ENCODE data around the gene ATP1A2. TPM values are rescaled to one million over a fixed set of nuclear protein-coding genes. Genes with fewer than 3 reads are reported as not detected.

The ATP1A2 gene
- total and polyA plus RNA-seq, 2 of the 8 experiments (the other 6 are each of a cell fraction or from before 2014, with no cell fraction given), result 39.7 to 40.8 TPM

DNA sequence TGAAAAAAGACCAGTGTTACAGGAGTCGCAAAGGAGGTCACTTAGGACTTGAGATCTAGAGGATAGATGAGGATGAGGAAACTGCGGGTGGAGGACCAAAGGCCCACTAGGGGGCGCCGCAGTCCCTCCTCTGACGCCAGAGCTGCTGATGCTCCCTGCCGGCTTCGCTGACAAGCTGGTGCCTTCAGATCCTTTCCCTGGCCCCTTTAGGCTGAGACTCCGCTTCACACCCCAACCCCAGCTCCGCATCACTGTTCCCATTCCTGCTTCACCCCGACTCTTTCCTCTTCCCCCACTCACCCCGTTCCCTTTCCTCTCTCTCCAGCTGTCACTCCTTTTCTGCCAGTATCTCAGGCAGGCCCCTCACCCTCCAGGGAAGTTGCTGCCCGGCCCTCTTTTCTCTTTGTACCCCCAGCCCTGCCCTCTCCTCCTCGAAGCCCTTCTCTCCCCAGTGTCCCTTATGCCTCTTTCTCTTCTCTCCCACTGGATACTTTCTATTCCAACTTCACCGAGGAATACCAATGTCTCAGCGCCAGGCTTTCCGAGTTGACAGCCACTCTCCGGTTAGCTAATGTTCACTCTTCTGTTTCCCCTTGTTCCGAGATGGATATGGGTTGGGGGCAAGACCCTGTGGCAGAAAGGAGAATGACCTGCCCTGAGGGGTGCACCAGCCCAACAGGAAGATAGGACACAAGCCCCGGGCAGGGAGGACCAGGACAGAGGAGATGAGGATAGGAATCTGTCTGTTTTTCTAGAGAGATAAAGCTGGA, 29.7 kb upstream of the ATP1A2 start:
- Histone ChIP-seq H3K14ac (ENCODE audit: insufficient read length) (no peak overlapping the region), H2BK20ac (ENCODE audit: low read length) (no peak overlapping the region), H3K9me3 (ENCODE audit: insufficient read depth in 2 of 2, low read depth in 1 of 2, low read length in 1 of 2) (peaks cover 0 to 4% of the 10 kb centered on the region in 2 experiments; a peak in 1 of 4 replicates), H3K23me2 (ENCODE audit: low read depth, low read length) (no peaks in the 10 kb centered on the region; the same call in 1 of the 2 replicates), H3K79me1 (ENCODE audit: low read depth, low read length) (no peaks in the 10 kb centered on the region; the same call in 1 of the 2 replicates), H4K8ac (ENCODE audit: extremely low read depth, insufficient read depth, low read length) (no peak overlapping the region), H2BK5ac (ENCODE audit: low read depth, low read length) (no peak overlapping the region), H3K79me2 (ENCODE audit: control insufficient read depth in 1 of 2, insufficient read depth in 2 of 2, low read length in 2 of 2) (no peaks in the 10 kb centered on the region), H2AK5ac (ENCODE audit: low read depth, low read length) (no peak overlapping the region), H2BK120ac (replicated peaks; ENCODE audit: low read depth, low read length) (no peak overlapping the region), H2AFZ (ENCODE audit: low read length) (no peak overlapping the region), H3K27me3 (replicated peaks in 1 of 4; ENCODE audit: control insufficient read depth in 3 of 4, extremely low read depth in 1 of 4, insufficient read depth in 3 of 4, low read length in 3 of 4) (peaks cover 0 to 35% (median 27%) of the 10 kb centered on the region in 4 experiments; a peak in 6 of 7 replicates), H4K91ac (replicated peaks; ENCODE audit: insufficient read length, low read length) (no peak overlapping the region), H3K18ac (ENCODE audit: extremely low read depth, low read length) (no peak overlapping the region), H2BK12ac (ENCODE audit: low read depth, low read length) (no peak overlapping the region), H3K4me1 (replicated peaks in 1 of 4; ENCODE audit: control insufficient read depth in 3 of 4, insufficient read depth in 4 of 4, low read length in 3 of 4) (peaks cover 0 to 5% (median 3%) of the 10 kb centered on the region in 4 experiments; a peak in 4 of 7 replicates), H3K56ac (replicated peaks; ENCODE audit: insufficient read length, low read depth, low read length) (no peak overlapping the region), H2BK15ac (ENCODE audit: low read length) (no peak overlapping the region), H3K23ac (ENCODE audit: insufficient read length) (no peak overlapping the region), H3K4me2 (ENCODE audit: insufficient read depth in 1 of 2, low read depth in 2 of 2, low read length in 2 of 2) (0 out of 4 replicates have a peak overlapping the region, but pooled peaks of 1 of the 2 experiments have one; percentile 27), H3K4ac (replicated peaks; ENCODE audit: insufficient read length, low read depth, low read length) (no peak overlapping the region), H3K4me3 (ENCODE audit: extremely low read depth in 1 of 4, insufficient read depth in 2 of 4, low read depth in 3 of 4, low read length in 4 of 4) (no peak overlapping the region), H4K5ac (ENCODE audit: insufficient read length, low read depth, low read length) (no peak overlapping the region), H3K27ac (ENCODE audit: low read depth, low read length) (no peak overlapping the region), H4K20me1 (replicated peaks in 1 of 2; ENCODE audit: control insufficient read depth in 1 of 2, insufficient read depth in 2 of 2, low read length in 2 of 2) (no peaks in the 10 kb centered on the region), H3K36me3 (ENCODE audit: control insufficient read depth in 2 of 4, insufficient read depth in 4 of 4, low read length in 3 of 4) (peaks cover 0 to 5% (median 3%) of the 10 kb centered on the region in 4 experiments; a peak in 4 of 8 replicates), H3K9ac (replicated peaks in 1 of 4; ENCODE audit: extremely low read depth in 1 of 4, low read depth in 3 of 4, low read length in 3 of 4) (no peak overlapping the region)
- FAIRE-seq (peak; percentile 63), DNase-seq (ENCODE audit: low read depth in 1 of 2, low spot score in 2 of 2) (peak; percentile 88 to 96)
- POLR2A ChIA-PET (ENCODE audit: partially characterized antibody), result interaction anchor here (0.7 to 4.6 kb wide), 8 partner anchors 9 to 166 kb away, joined by 3 to 39 read pairs (median 4); partner anchors contain the start of gene IGSF8
- 43% methylated on average over 19 of the region's 19 CpGs; no CpG with 5 or more reads in 1 of the 2 experiments for WGBS, 2 experiments (ENCODE audit: extremely low coverage in 1 of 2, insufficient coverage in 1 of 2, insufficient read length in 1 of 2, insufficient replicate concordance in 2 of 2, low coverage in 1 of 2, low lambda C conversion rate in 2 of 2, missing lambda C conversion rate in 1 of 2)
- CTCF ChIA-PET (ENCODE audit: partially characterized antibody), result interaction anchor here (0.7 to 50.1 kb wide), 40 partner anchors 10 to 206 kb away, joined by 3 to 1874 read pairs (median 4); partner anchors contain the start of genes ATP1A2, CASQ1, IGSF8 and KCNJ10
- TF ChIP-seq MAX (IDR thresholded peaks at IDR 0.05) (0 out of 2 replicates have a peak, but pooled peaks have one; percentile 31), RAD21 (IDR thresholded peaks at IDR 0.05 in 1 of 2, conservative IDR thresholded peaks at IDR 0.05 in 1 of 2; ENCODE audit: low read depth in 2 of 2, low read length in 2 of 2) (peak; percentile 83 to 88), GABPA (IDR thresholded peaks at IDR 0.05; ENCODE audit: borderline replicate concordance, insufficient read depth, low read length) (no peak), CEBPB (IDR thresholded peaks at IDR 0.05; ENCODE audit: low read depth, low read length) (peak; percentile 37; the same call in 1 of the 2 replicates), RXRA (IDR thresholded peaks at IDR 0.05; ENCODE audit: insufficient read depth, low read depth, low read length) (no peak), HDAC2 (IDR thresholded peaks at IDR 0.05; ENCODE audit: borderline replicate concordance in 1 of 2, low read depth in 2 of 2, low read length in 2 of 2) (no peak), ASH2L (IDR thresholded peaks at IDR 0.05; ENCODE audit: low read length) (peak; percentile 32), NANOG (IDR thresholded peaks at IDR 0.05; ENCODE audit: insufficient read depth, low read depth, low read length, poor library complexity, severe bottlenecking) (no peak), CREB1 (IDR thresholded peaks at IDR 0.05) (peak; percentile 87)
